ENCODE results near the gene ARL5B. TPM values are rescaled to one million over a fixed set of nuclear protein-coding genes. Genes with fewer than 3 reads are reported as not detected.
A peak's percentile ranks its signal among the peaks of the same experiment; 100 is the strongest.
"Not testable (repeated sequence)": the region's sequence is repeated elsewhere in the genome, so short reads cannot be mapped to it uniquely, and the experiment has no call there.

ARL5B gene
- total RNA-seq (2014; rRNA removed; shearing (Covaris generic)) = 5.4 and 8.7 TPM in 2 replicates

DNA sequence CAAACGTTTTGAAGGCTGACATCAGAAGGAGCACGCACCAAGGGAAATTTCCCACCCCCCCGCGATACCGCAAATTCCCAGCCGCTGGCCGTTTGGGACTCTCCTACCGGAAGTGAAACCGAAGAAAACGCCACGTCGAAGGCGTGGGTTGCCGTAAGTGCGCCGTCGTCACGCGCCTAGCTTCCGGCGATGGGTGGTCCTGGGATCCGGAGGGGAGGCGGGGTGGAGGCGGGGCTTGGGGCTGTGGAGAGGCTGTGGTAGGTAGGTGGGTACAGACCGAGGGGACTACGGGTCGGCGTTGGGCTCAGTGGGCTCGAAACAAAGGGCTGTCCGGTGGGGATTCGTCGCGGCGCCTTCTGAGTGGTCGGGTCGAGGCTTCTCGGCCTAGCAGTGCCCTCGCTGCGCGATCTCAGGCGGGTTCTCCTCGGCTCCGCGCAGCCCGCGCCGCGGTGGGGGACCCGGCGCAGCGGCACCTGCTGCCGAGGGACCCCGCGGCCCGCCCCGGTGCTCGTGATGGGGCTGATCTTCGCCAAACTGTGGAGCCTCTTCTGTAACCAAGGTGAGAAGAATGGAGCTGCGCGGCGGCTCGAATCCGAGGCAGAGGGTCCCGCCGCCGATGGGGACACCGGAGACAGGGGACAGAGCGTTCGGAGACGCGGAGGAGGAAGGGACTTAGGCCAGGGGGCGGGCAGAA is at the start of gene ARL5B:
ARL5B (plus strand) TSS at position 307 of the 694 bp plus-strand sequence; CDS start at position 514, 207 bp downstream.
- DNase-seq (ENCODE audit: low spot score) = peak; percentile 93

GRCh38 chr10:18610517-18610916 is 48.7 kb upstream of the ARL5B start:
- DNase-seq (ENCODE audit: low spot score) = peak; percentile 76

GRCh38 chr10:18611168-18611567 is 48.1 kb upstream of the ARL5B start:
- DNase-seq (ENCODE audit: low spot score) = no peak

DNA sequence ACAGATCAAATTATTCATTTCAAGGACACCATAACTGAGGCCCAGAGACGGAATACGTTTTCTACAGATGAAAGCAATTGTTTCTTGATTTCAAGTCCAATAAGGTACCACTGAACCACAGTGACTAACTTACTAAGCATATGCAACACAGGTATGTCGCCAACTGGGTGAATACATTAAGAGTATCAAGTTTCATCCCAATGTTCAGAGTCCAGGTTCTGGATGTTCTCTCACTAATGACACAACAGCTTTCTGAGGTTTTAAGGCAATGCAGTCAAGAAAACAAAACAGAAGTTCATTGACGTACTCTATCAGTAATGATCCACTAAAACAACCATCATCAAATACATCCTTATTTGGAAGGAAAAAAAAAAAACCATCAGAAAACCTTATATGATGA is 43.6 kb upstream of the ARL5B start:
- DNase-seq (ENCODE audit: low spot score) = no peak

GRCh38 chr10:18616337-18616736 is 42.9 kb upstream of the ARL5B start:
- no peak for DNase-seq (ENCODE audit: low spot score)

DNA sequence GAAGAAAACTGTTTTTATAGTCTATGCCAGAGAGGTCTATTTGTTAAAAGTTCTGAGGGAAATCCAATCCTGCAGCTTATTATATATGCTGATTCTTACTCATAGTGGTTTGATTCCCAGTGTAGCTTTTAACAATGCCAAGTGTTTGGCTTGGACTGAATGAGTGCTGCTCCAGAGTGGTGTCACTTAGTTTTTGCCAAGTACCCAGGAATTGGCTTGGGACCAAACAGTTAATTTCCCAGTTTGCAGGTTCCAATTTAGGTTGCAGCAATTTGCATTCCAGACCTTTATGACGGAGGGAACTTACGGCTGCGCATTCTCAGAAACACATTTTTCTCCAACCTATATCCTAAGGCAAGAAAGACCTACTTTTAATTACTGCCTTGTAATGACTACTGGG is 40.2 kb upstream of the ARL5B start:
- DNase-seq (ENCODE audit: low spot score) = no peak

DNA sequence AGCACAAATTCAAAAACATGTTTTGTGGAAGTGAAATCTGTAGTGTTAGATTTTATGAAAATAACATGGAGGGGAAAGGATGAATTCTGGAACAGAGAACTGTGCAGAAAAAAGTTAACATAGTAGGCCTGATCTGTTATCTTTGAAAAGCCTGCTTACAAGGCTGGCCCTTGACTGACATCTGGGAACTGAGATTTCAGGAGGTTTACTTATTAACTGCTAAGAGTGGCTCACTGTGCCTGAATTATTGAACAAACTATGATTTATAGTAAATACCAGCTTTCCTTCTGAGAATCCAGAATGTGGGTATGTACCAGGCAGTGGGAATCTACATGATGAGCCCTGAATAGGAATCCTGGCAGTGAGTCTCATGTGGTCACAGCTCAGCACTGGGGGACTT is 38.4 kb upstream of the ARL5B start:
- DNase-seq (ENCODE audit: low spot score) = no peak

DNA sequence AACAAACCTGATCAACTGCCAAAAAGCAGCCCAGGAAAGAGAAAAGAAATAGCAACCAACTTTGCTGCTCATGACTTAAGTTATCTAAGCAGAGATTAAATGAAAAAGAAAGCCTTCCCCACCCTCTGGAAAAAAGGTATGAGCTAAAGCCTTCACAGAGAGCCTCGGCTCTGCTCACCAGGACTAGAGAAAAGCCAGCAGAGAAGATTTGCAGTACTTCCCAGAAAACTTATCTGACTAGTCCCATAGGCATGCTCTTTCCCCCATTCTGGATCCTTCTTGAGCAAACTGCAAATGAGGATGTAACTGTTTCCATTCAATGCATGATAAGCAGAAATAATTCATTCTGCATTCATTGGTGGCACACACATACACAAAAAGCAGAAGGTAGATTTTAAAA is 35.6 kb upstream of the ARL5B start:
- not testable (repeated sequence) for DNase-seq (ENCODE audit: low spot score)

GRCh38 chr10:18625886-18626285 is 33.3 kb upstream of the ARL5B start:
- no peak for DNase-seq (ENCODE audit: low spot score)

DNA sequence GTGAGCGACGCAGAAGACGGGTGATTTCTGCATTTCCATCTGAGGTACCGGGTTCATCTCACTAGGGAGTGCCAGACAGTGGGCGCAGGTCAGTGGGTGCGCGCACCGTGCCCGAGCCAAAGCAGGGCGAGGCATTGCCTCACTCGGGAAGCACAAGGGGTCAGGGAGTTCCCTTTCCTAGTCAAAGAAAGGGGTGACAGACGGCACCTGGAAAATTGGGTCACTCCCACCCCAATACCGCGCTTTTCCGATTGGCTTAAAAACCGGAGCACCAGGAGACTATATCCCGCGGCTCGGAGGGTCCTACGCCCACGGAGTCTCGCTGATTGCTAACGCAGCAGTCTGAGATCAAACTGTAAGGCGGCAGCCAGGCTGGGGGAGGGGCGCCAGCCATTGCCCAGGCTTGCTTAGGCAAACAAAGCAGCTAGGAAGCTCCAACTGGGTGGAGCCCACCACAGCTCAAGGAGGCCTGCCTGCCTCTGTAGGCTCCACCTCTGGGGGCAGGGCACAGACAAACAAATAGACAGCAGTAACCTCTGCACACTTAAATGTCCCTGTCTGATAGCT is 31.7 kb upstream of the ARL5B start:
- DNase-seq (ENCODE audit: low spot score) = not testable (repeated sequence)

GRCh38 chr10:18632500-18632899 is 26.7 kb upstream of the ARL5B start:
- not testable (repeated sequence) for DNase-seq (ENCODE audit: low spot score)

DNA sequence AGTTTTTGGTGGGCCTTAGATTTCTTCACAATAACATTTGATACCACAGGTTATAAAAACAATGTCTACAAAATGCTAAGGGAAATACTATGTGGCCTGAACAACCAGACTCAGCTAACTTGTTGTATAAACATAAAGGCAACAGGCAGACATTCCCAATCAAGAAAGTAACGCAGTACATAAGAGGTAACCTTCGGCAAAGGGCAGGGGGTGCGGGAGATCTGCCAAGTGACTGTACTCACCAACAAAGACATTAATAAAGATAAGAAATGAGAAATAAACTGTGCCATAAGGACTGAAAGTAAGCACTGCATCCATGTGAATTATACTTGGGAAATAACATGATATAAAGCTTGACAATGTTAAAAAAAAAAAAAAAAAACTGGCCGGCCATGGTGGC is 23.2 kb upstream of the ARL5B start:
- no peak for DNase-seq (ENCODE audit: low spot score)

DNA sequence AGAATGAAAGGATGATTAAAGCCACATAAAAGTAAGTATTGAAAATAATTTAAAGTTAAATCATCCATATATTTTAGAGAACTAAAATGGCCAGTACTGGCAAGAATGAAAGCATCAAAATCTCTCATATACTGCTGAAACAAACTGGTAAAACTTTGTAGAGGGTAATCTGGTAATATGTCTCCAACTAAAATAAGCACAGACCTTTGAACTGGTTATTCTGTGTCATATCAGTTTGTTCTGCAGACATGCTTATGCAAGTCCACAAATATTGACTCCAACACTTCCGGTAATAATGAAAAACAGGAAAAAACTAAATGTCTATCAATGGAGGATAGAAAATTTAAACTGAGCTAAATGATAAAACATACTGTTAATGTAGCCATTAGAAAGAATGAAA is 21.8 kb upstream of the ARL5B start:
- DNase-seq (ENCODE audit: low spot score) = not testable (repeated sequence)

GRCh38 chr10:18639719-18640118 is 19.5 kb upstream of the ARL5B start:
- DNase-seq (ENCODE audit: low spot score) = not testable (repeated sequence)

DNA sequence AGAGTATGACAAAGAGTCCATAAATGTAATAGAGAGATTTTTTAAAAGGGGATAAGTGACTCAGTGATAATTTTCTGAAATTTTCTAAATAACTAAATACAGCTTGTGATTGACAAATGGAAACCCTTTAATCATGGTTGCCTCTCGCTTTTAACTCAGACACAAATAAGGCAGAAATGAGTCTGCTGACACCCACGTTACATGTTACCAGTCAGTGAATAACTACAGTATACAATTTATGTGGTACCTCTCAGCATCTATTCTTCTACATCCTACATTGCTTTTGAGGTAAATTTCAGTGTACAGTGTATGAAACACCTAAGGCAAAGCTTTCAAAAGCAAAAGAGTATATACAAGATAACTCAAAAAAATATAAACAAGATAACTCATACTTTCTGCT is 12.1 kb upstream of the ARL5B start:
- no peak for DNase-seq (ENCODE audit: low spot score)

DNA sequence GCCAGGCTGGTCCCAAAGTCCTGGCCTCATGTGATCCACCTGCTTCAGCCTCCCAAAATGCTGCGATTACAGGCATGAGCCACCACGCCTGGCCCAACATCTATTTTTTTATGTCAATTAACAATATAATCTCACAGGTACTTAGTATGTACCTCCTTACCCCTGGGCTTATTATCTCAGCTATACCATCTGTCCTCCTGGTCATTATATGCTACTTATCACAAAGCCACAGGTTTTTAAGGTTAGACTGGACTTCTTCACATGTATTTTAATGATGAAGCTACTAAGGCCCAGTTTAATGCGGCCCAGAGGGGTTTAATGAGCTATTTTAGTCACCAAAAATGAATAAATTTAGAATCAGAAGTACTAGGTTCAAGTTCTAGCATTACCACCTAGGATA is 11.3 kb upstream of the ARL5B start:
- DNase-seq (ENCODE audit: low spot score) = no peak

DNA sequence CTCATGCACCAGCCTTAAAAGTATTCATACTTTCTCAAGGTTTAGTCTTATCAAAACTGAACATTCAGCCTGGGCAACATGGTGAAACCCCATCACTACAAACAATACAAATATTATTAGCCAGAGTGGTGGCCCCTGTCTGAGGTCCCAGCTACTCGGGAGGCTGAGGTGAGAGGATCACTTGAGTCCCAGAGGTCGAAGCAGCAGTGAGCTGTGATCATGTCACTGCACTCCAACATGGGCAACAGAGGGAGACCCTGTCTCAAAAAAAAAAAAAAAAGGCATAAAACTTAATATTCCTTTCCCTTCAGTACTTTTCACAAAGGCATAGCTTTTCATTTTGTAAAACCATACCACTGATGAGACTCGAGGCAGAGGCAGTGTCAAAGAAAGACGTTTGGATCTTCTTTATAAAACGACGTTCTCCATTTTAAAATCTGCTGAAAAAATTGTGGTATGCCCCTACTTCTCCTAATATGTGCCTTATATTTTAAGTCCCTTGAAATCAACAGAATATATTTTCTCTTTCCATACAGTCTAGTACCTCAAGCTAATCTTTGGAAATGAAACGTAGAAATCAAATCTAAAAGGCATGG is 9.8 kb upstream of the ARL5B start:
- no peak for DNase-seq (ENCODE audit: low spot score)

DNA sequence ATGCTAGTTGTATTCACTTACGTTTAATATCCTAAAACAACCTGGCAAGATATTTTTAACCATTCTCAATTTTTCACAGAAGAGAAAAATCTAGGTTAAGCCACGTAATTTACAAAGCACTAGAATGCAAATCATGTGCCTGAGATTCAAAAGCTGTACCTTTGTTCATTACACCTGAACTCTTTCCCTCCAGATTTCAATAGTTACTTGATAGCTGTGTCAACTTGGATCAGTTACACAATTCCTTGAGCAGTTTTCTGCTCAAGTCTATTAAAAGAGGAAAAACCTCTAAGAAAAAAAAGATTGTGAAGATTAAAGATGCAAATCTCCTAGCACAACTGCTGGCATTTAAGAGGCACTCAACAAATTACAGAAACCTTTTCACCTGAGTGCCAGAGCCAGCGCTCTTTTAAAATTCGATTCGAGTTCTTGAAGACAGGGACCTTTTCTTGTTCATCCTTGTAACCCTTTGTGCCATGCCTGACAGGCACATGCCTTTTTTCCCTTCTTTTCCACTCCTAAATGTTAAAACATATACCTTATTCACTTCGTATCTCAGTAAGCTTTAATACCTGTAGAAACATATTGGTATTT is 8.7 kb upstream of the ARL5B start:
- DNase-seq (ENCODE audit: low spot score) = no peak

- peak; percentile 71 for DNase-seq (ENCODE audit: low spot score)
Measured at GRCh38 chr10:18651324-18652007, 7.8 kb upstream of the ARL5B start, which contains the start of gene NSUN6. NSUN6 (minus strand) TSS chr10:18651587; CDS start chr10:18651203, 384 bp downstream.

- no peak for DNase-seq (ENCODE audit: low spot score)
Measured at GRCh38 chr10:18653112-18653511, 6.1 kb upstream of the ARL5B start.

DNA sequence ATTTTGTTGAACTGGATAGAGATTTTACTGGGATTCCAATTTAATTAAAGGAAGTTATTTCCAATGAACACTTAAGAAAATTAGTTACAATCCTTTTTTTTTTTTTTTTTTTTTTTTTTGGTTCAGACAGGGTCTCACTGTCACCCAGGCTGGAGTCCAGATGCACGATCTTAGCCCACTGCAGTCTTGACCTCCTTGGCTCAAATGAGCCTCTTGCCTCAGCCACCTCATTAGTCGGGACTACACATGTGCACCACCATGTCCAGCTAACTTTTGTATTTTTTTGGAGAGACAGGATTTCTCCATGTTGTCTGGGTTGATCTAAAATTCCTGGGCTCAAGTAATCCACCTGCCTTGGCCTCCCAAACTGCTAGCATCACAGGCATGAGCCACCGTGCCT is 2.5 kb upstream of the ARL5B start:
- no peak for DNase-seq (ENCODE audit: low spot score)
